Frontal cortex (tissue), 4 donors: ENCODE results near the gene SYNJ2BP. TPM values are rescaled to one million over a fixed set of nuclear protein-coding genes. Genes with fewer than 3 reads are reported as not detected.
"Not testable (repeated sequence)": the region's sequence is repeated elsewhere in the genome, so short reads cannot be mapped to it uniquely, and the experiment has no call there.

ENCODE experiments used
- DNase-seq, 2 donors: peaks; one replicate each; pipeline ENCODE4 v3.0.0; 2012; ENCODE audit warnings: low spot score in 2 of 2
- FAIRE-seq: peaks from 2 replicates; lab custom pipeline; 2012; peaks lifted over from hg19 to GRCh38; lab: Jason Lieb, UNC
- total RNA-seq: library from RNA; depleted of rRNA; stranded (reverse); fragments of >200 nt; gene quantifications from one replicate; pipeline ENCODE4 v1.2.3, GENCODE V29; 2014
- donor health status: control.
- donor health status: control.
- donor health status: control.

The SYNJ2BP gene, protein sequence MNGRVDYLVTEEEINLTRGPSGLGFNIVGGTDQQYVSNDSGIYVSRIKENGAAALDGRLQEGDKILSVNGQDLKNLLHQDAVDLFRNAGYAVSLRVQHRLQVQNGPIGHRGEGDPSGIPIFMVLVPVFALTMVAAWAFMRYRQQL
- total RNA-seq = 25.3 TPM

DNA sequence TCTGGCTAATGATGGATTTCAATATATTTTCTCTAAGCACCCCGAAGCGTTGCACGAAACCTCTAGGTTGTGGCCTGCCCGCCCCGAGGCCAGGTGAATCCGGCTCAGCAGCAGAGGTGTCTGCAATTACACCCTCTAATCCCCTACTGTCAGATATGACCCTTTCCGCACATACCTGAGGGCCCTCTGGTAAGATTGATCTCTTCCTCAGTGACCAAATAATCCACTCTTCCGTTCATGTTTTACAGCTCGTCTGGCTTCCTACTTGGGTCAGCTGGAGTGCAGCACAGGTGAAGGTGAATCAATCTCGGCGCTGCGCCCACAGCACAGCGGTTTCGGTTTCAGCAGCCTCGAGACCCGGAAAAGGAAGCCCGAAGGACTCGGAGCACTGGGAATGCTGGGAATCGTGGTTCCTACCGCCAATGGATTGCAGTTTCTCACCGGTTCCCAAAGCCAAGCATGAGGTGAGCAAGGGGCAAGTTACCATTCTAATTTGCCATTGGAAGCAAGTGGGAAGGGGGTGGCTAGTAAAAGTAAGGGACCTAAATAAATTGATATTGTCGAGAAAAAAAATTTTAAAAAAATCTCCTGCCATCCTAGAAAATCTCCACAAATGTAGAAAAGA lies at the start of gene SYNJ2BP:
TSS of gene SYNJ2BP (minus strand) at position 366 of the 625 bp plus-strand sequence. CDS start at position 239, 127 bp downstream.
- DNase-seq = peak; percentile 42 to 69
- no peak for FAIRE-seq

DNA sequence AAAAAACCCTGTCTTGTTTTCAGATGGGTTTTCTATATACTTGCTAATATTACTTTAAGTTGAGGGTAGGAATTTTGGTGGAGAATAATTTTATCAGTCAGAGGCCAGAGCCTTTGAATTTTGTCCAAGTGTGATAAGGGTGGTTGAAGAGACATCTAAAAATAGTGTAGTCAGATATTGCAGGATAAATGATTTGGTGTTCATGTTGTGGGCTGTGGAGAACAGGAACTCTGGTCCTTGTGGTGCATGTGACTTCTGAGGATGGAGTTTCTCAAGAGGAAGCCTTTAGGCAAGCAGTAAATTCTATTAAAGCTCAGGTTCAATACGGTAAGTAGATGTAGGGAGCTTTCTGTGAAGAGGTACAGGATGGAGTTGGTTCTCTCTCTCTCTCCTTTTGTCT lies 37.8 kb upstream of the SYNJ2BP start:
- DNase-seq = no peak
- no peak for FAIRE-seq

DNA sequence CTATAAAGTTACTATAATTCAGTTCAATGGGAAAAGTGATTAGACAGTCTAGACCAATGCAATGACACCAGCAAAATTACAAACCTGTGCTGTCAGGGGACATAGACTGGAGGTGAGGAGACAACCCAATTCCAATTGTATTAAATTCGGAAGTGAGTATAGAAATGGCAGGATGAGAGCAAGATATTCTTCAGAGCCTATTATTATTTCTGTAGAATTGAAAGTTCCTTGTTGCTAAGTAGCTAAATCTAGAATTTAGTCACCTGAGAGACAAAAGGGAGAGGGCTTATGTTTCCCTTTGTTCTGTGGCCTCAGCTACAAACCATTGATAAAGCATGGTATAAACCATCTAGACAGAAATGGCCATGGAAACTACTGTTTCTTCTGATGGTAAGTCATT lies 35.0 kb upstream of the SYNJ2BP start, which contains the start of gene ADAM21:
TSS of gene ADAM21 (plus strand) at position 301 of the 400 bp plus-strand sequence. CDS start 5,326 bp downstream, outside the sequence.
- FAIRE-seq (no peak), DNase-seq (no peak)

DNA sequence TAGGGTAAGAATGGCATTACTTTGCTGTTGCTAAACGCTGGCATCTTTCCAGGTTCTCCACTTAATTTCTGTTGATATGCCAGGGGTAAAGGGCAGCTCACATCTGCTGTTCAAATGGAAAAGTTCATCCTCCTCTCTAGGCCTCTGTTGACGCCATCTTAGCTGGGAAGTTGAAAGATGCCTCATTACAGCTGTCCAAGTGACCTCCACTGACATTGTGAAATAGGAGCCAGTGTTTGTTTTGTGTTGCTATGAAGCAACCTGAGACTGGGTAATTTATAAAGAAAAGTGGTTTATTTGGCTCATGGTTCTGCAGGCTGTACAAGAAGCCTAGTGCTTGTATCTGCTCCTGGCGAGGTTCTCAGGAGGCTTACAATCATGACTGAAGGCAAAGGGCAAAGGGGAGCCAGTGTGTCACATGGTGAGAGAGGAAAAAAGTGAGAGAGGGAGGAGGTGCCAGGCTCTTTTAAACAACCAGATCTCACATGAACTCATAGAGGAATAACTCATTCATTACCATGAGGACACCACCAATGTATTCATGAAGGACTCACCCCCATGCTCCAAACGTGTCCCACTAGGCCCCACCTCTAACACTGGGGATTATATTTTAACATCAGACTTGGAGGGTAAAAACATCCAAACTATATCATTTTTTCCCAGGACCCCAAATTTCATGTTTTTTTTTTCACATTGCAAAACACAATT lies 31.9 kb upstream of the SYNJ2BP start:
- no peak for DNase-seq
- FAIRE-seq = no peak

GRCh38 chr14:70442750-70443149 lies 25.9 kb upstream of the SYNJ2BP start:
- DNase-seq = no peak
- FAIRE-seq = no peak

DNA sequence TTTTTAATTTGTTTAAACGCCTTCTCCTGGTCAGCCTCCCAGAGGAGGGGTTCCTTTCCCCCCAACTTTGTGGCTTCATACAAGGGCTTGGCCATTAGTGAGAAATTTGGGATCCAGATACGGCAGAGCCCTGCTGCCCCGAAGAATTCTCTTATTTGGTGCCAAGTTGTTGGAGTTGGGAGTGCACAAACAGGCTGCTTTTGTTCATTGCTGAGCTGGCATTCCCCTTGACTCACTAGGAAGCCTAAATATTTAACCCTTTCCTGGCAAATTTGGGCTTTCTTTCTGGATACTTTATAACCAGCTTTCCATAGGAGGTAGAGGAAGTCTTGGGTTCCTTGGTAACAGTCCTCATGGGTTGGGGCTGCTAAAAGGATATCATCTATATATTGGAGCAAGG lies 24.8 kb upstream of the SYNJ2BP start:
- DNase-seq (no peak), FAIRE-seq (no peak)

DNA sequence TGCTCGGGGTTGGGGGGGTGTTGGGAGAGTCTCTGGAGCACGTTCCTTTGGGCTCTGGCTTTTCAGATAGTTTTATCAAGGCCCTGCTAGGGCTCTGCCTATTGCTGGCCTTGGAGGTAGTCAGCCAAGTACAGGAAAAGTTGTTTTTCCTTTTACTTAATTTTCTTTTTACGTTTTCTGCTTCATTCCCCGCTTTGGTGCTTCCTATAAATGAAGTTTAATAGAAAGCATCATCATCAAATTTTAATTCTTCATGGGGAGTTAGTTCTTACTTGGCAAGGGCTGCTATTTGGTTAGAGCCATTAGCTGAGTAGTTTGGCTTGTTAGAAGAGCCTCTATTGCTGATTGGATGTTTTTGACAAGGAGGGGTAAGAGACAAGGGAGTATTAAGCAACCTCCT lies 20.0 kb upstream of the SYNJ2BP start:
- DNase-seq (no peak), FAIRE-seq (no peak)

- not testable (repeated sequence) for DNase-seq, FAIRE-seq
Observed at GRCh38 chr14:70426555-70426954, 9.7 kb upstream of the SYNJ2BP start.

GRCh38 chr14:70425354-70425753 lies 8.5 kb upstream of the SYNJ2BP start:
- DNase-seq = no peak
- no peak for FAIRE-seq

- DNase-seq = no peak
- FAIRE-seq = no peak
Observed at GRCh38 chr14:70422538-70422937, 5.6 kb upstream of the SYNJ2BP start.

DNA sequence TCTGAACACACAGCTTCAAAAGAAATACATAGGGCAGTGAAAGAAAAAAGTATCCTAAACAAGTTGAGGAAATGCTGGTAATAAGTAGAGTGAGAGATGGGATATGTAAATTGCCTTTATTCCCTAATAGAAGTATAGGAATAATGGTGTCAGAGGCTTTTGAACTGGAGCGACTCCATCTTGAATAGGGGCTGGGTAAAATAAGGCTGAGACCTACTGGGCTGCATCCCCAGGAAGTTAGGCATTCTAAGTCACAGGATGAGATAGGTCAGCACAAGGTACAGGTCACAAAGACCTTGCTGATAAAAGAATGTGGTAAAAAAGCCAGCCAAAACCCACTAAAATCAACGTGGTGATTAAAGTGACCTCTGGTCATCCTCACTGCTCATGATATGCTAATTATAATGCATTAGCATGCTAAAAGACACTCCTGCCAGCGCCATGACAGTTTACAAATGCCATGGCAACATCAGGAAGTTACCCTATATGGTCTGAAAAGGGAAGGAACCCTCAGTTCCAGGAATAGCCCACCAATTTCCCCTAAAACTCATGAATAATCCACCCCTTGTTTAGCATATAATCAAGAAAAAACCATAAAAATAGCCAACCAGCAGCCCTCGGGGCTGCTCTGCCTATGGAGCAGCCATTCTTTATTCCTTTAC lies 2.5 kb upstream of the SYNJ2BP start:
- FAIRE-seq, DNase-seq: not testable (repeated sequence)

GRCh38 chr14:70416338-70416724 lies 559 bp downstream of the SYNJ2BP start:
- DNase-seq (no peak), FAIRE-seq (no peak)

GRCh38 chr14:70415788-70416187 lies 1.1 kb downstream of the SYNJ2BP start:
- no peak for DNase-seq

GRCh38 chr14:70407621-70408020 lies 9.3 kb downstream of the SYNJ2BP start:
- no peak for DNase-seq
- FAIRE-seq = no peak

More at GRCh38 chr14:70415788-70416187, 1.1 kb downstream of the SYNJ2BP start:
- FAIRE-seq = no peak

- not testable (repeated sequence) for DNase-seq, FAIRE-seq
Observed at GRCh38 chr14:70406216-70406615, 10.7 kb downstream of the SYNJ2BP start.

GRCh38 chr14:70403335-70403734 lies 13.6 kb downstream of the SYNJ2BP start:
- not testable (repeated sequence) for FAIRE-seq, DNase-seq

DNA sequence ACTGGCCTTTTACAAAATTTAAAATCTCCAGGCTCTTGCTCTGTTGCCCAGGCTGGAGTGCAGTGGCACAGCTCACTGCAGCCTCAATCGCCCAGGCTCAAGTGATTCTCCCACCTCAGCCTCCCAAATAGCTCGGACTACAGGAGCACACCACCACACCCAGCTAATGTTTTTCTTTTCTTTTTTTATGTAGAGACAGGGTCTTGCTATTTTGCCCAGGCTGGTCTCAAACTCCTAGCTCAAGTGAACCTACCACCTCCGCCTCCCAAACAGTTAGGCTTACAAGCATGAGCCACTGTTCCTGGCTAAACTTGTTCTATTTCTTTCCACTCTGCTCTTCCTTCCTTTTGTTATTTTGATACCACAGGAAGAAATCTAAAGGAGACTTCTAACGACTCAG lies 15.2 kb downstream of the SYNJ2BP start:
- no peak for FAIRE-seq
- no peak for DNase-seq

- FAIRE-seq = no peak
- DNase-seq = no peak
Observed at GRCh38 chr14:70398706-70399431, 18.0 kb downstream of the SYNJ2BP start.

DNA sequence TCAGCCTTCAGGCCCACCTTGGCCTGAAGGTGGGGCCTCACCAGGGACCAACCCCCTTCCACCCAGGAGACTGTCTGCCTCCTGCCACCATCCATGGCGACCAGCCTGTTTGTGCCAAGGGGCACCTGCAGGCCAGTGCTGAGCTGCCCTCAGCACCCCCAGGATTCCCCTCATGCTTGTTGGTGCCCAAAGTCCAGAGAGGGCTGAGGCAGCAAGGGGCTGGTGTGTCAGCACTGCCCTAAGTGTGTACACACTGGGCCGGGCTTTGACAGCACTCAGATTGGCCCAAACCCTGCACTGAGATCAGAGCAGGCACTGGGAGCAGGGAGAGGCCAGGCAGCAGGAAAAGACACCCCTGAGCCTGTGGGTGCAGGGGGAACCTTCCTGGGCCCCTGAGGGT lies 18.6 kb downstream of the SYNJ2BP start:
- DNase-seq (no peak), FAIRE-seq (no peak)

DNA sequence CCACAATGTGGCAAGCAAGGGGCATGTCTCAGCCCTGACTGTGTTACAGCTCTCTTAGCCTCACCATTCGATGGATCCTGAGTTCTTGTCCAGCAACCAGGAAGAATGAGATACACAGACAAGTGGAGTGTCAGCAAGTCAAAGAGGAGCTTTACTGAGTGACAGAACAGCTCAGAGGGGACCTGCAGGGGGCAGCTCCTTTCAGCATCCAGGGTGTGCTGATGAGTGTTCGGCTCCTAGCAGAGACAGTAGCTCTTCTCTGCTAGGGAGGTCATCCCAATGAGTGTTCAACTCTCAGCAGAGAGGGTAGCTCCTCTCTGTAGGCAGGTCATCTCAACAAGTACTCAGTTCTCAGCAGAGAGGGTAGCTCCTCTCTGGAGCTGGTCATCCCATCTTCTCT lies 19.1 kb downstream of the SYNJ2BP start:
- DNase-seq (no peak), FAIRE-seq (no peak)
